K562 (cell line): ENCODE data around the gene SCLY. TPM values are rescaled to one million over a fixed set of nuclear protein-coding genes. Genes with fewer than 3 reads are reported as not detected.

Experiments used
- ATAC-seq: fragments of 200-7000 bp; cut with Tn5 transposase; 3 replicates; pipeline ENCODE4 v1.9.1; 2020; ENCODE audit warnings: moderate library complexity
- BruUV-seq: library from RNA; stranded (reverse); fragments of 400-500 nt; replicated peaks from 2 replicates; lab custom pipeline; 2021; lab: Mats Ljungman, UMichigan
- CTCF ChIA-PET: fragments of 300-600 bp; formaldehyde crosslinking; extraction: SDS; loops from one replicate; lab custom pipeline; 2021; ENCODE audit warnings: low intra/inter-chr PET ratio; lab: Yijun Ruan, JAX
- POLR2A ChIA-PET: fragments of 300-600, 350-650 bp; sonication (Branson Sonifier 250); formaldehyde crosslinking; extraction: SDS; loops from one replicate; lab custom pipeline; 2021; ENCODE audit warnings: antibody characterized with exemption, inconsistent platforms; lab: Yijun Ruan, JAX
- DNase-seq, 4 experiments: peaks; one replicate each; pipeline versions ENCODE4 v3.0.0 to v3.0.0-alpha.2; 2011 to 2018; ENCODE audit warnings: low spot score in 3 of 4, mixed read lengths in 3 of 4; ENCODE audit errors: extremely low read depth in 1 of 4
- FAIRE-seq: peaks from 2 replicates; lab custom pipeline; 2011; peaks lifted over from hg19 to GRCh38; lab: Jason Lieb, UNC
- H2AFZ ChIP-seq: 2 replicates; pipeline ENCODE4 v1.6.0; 2011; ENCODE audit warnings: low read depth, low read length, control low read depth, inconsistent platforms
- H3K27ac ChIP-seq: fragments of 200-600 bp; 3 replicates; pipeline ENCODE4 v1.8.0; 2011; ENCODE audit warnings: low read depth, mild to moderate bottlenecking, control low read depth, inconsistent platforms, low read length, moderate library complexity, mixed read lengths; ENCODE audit errors: extremely low read depth
- H3K27me3 ChIP-seq, 2 experiments: fragments of 300-600 bp in 1 of 2; 2 replicates in 1 of 2; 3 replicates in 1 of 2; pipeline versions ENCODE4 v1.6.0 to v1.8.0; 2011; ENCODE audit warnings: inconsistent platforms in 2 of 2, low read length in 2 of 2, mild to moderate bottlenecking in 1 of 2, mixed read lengths in 1 of 2, moderate library complexity in 1 of 2; ENCODE audit not compliant: control insufficient read depth in 2 of 2, insufficient read depth in 2 of 2
- H3K36me3 ChIP-seq: fragments of 300-600 bp; 3 replicates; pipeline ENCODE4 v1.8.0; 2011; ENCODE audit warnings: mild to moderate bottlenecking, low read length, inconsistent platforms; ENCODE audit not compliant: control insufficient read depth, insufficient read depth
- H3K4me1 ChIP-seq, 2 experiments: fragments of 200-600 bp in 1 of 2; replicated peaks in 1 of 2; 2 replicates in 1 of 2; 3 replicates in 1 of 2; pipeline versions ENCODE4 v1.5.1 to v1.8.0; 2011; ENCODE audit warnings: inconsistent platforms in 2 of 2, low read length in 2 of 2, mild to moderate bottlenecking in 1 of 2, mixed read lengths in 1 of 2, moderate library complexity in 1 of 2; ENCODE audit not compliant: control insufficient read depth in 2 of 2, insufficient read depth in 2 of 2
- H3K4me2 ChIP-seq: 2 replicates; pipeline ENCODE4 v1.6.1; 2011; ENCODE audit warnings: low read length, control low read depth, inconsistent platforms, mixed read lengths; ENCODE audit not compliant: insufficient read depth
- H3K4me3 ChIP-seq: fragments of 200-600 bp; sonication (generic), shearing (Covaris generic); 2 replicates; pipeline ENCODE4 v1.5.1; 2016; ENCODE audit warnings: control low read depth, inconsistent platforms
- H3K79me2 ChIP-seq: fragments of 200-600 bp; 3 replicates; pipeline ENCODE4 v1.8.0; 2011; ENCODE audit warnings: low read length, inconsistent platforms; ENCODE audit not compliant: control insufficient read depth, insufficient read depth
- H3K9ac ChIP-seq, 2 experiments: 2 replicates each; pipeline versions ENCODE4 v1.6.0 to v1.6.1; 2011; ENCODE audit warnings: low read depth in 2 of 2, low read length in 2 of 2, control low read depth in 1 of 2, inconsistent platforms in 1 of 2, mild to moderate bottlenecking in 1 of 2, mixed read lengths in 1 of 2; ENCODE audit not compliant: insufficient read depth in 1 of 2
- H3K9me1 ChIP-seq: one replicate; pipeline ENCODE4 v1.6.0; 2011; ENCODE audit warnings: inconsistent platforms, mild to moderate bottlenecking, low read length, moderate library complexity; ENCODE audit not compliant: control insufficient read depth, insufficient read depth
- H3K9me3 ChIP-seq: replicated peaks from 2 replicates; pipeline ENCODE4 v1.5.1; 2011; ENCODE audit warnings: low read depth, low read length, inconsistent platforms; ENCODE audit not compliant: control insufficient read depth, insufficient read depth
- H4K20me1 ChIP-seq: replicated peaks from 2 replicates; pipeline ENCODE4 v1.6.1; 2011; ENCODE audit warnings: low read length, inconsistent platforms, mixed read lengths; ENCODE audit not compliant: control insufficient read depth, insufficient read depth
- BRCA1 ChIP-seq, 2 experiments: fragments of 450-650 bp in 1 of 2; sonication (generic) in 1 of 2; formaldehyde crosslinking in 1 of 2; IDR thresholded peaks; 2 replicates each; pipeline versions ENCODE4 v1.5.0 to v1.6.1; 2017 to 2020; ENCODE audit warnings: mild to moderate bottlenecking in 1 of 2, missing genetic modification reagents in 1 of 2
- FOXM1 ChIP-seq, 2 experiments: fragments of 450-650 bp in 1 of 2; sonication (generic) in 1 of 2; formaldehyde crosslinking in 1 of 2; IDR thresholded peaks; 2 replicates each; pipeline versions ENCODE4 v1.6.1 to v1.9.0; 2017 to 2022; ENCODE audit warnings: low read depth in 2 of 2, mild to moderate bottlenecking in 2 of 2, missing genetic modification reagents in 1 of 2, moderate library complexity in 1 of 2
- HDAC2 ChIP-seq: fragments of 450-650 bp; IDR thresholded peaks from 2 replicates; pipeline ENCODE4 v1.6.1; 2016; ENCODE audit warnings: mild to moderate bottlenecking
- PHTF2 ChIP-seq: fragments of 250-450 bp; sonication (Bioruptor Pico); IDR thresholded peaks from 2 replicates; pipeline ENCODE4 v1.5.0; 2021; ENCODE audit warnings: mild to moderate bottlenecking
- ZHX1 ChIP-seq: fragments of 150-350 bp; conservative IDR thresholded peaks from 2 replicates; pipeline ENCODE4 v1.6.1; 2014; ENCODE audit warnings: low read length
- ZNF124 ChIP-seq: sonication (generic); formaldehyde crosslinking; IDR thresholded peaks from 2 replicates; pipeline ENCODE4 v1.8.1; 2022; ENCODE audit warnings: missing genetic modification reagents
- ZNF318 ChIP-seq, 2 experiments: fragments of 450-650 bp; IDR thresholded peaks; 2 replicates each; pipeline ENCODE4 v1.6.1; 2016; ENCODE audit warnings: mild to moderate bottlenecking in 2 of 2, borderline replicate concordance in 1 of 2, low read depth in 1 of 2, moderate library complexity in 1 of 2
- WGBS: fragments of 100-300 bp; shearing (Covaris generic); methylation state at CpG from one replicate; pipeline ENCODE4 v1.1.6; 2016; ENCODE audit warnings: low coverage, mixed read lengths; ENCODE audit not compliant: insufficient coverage; ENCODE audit errors: missing lambda C conversion rate; 5-methylcytosine and 5-hydroxymethylcytosine counted together
- in situ Hi-C: fragments of 300-500 bp; cut with MboI; formaldehyde crosslinking; loops from 4 replicates; pipeline ENCODE4 v1.15.0; 2018; ENCODE audit warnings: inconsistent platforms, mixed read lengths
- intact Hi-C: fragments of 100-400 bp; cut with micrococcal nuclease; formaldehyde crosslinking; loops from 2 replicates; pipeline ENCODE4 v1.14.2; 2022
- polyA plus RNA-seq, 8 experiments: library from polyadenylated mRNA; depleted of rRNA in 4 of 8; stranded (reverse) in 5 of 8; unstranded in 3 of 8; fragments of >200 nt; fragmentation: Nextera tagmentation in 2 of 8; fragmentation: Illumina TruSeq in 1 of 8; extraction: Ambion mirVana in 2 of 8; extraction: Trizol in 1 of 8; gene quantifications; 2 replicates each; pipeline versions ENCODE4 v1.2.1 to v1.2.3, GENCODE V29; 2011 to 2014; ENCODE audit warnings: inconsistent platforms in 1 of 8, missing spikeins in 1 of 8
- total RNA-seq, 7 experiments: library from RNA; depleted of rRNA in 6 of 7; stranded (reverse); fragments of >200 nt in 6 of 7; fragmentation: Illumina TruSeq in 2 of 7; extraction: Trizol in 2 of 7; gene quantifications; 2 replicates each; pipeline versions ENCODE4 v1.2.1 to v1.2.3, GENCODE V29; 2011 to 2021; ENCODE audit warnings: low replicate concordance in 1 of 7

Gene SCLY
- total and polyA plus RNA-seq, 9 of the 15 experiments (the other 6 are each of a cell fraction or from before 2014, with no cell fraction given), result 2.6 to 32.2 (median 21.1) TPM

GRCh38 chr2:238103465-238104225, 42.8 kb downstream of the SCLY start:
- Histone ChIP-seq H3K36me3 (no peaks in the 10 kb centered on the region), H3K4me3 (no peak overlapping the region), H3K9me3 (no peaks in the 10 kb centered on the region), H3K4me2 (no peak overlapping the region), H3K9me1 (no peaks in the 10 kb centered on the region), H3K79me2 (no peaks in the 10 kb centered on the region), H4K20me1 (no peaks in the 10 kb centered on the region), H3K9ac (no peak overlapping the region; a peak in 1 of 4 replicates), H3K27me3 (no peaks in the 10 kb centered on the region), H3K27ac (no peak overlapping the region), H3K4me1 (peaks cover 7 to 64% of the 10 kb centered on the region in 2 experiments; a peak in 3 of 5 replicates), H2AFZ (no peak overlapping the region)
- POLR2A ChIA-PET, result no interaction called here
- no peak for DNase-seq
- intact Hi-C loops, result no loop called here
- in situ Hi-C loops, result loop anchor here (10.0 kb wide), 1 partner anchor 249 kb away; the partner anchor contains the start of gene RAMP1
- FAIRE-seq, result no peak
- BruUV-seq, result no TSS peak
- WGBS, result 32% methylated on average over 3 of the region's 18 CpGs
- no peak for ATAC-seq
- CTCF ChIA-PET, result no interaction called here
- TF ChIP-seq BRCA1 (IDR thresholded peaks at IDR 0.05) (no peak), BRCA1 (CRISPR knock-in tag; IDR thresholded peaks at IDR 0.05) (no peak), ZHX1 (no peak), HDAC2 (no peak), FOXM1 (IDR thresholded peaks at IDR 0.05; ENCODE audit: low read depth) (no peak), FOXM1 (CRISPR knock-in tag; IDR thresholded peaks at IDR 0.05; ENCODE audit: low read depth) (no peak), ZNF124 (CRISPR knock-in tag) (no peak), ZNF318 (IDR thresholded peaks at IDR 0.05; ENCODE audit: borderline replicate concordance in 1 of 2, low read depth in 1 of 2) (no peak), PHTF2 (no peak)
